Measurements from ENCODE around the gene FAM3A.

FAM3A gene

DNA sequence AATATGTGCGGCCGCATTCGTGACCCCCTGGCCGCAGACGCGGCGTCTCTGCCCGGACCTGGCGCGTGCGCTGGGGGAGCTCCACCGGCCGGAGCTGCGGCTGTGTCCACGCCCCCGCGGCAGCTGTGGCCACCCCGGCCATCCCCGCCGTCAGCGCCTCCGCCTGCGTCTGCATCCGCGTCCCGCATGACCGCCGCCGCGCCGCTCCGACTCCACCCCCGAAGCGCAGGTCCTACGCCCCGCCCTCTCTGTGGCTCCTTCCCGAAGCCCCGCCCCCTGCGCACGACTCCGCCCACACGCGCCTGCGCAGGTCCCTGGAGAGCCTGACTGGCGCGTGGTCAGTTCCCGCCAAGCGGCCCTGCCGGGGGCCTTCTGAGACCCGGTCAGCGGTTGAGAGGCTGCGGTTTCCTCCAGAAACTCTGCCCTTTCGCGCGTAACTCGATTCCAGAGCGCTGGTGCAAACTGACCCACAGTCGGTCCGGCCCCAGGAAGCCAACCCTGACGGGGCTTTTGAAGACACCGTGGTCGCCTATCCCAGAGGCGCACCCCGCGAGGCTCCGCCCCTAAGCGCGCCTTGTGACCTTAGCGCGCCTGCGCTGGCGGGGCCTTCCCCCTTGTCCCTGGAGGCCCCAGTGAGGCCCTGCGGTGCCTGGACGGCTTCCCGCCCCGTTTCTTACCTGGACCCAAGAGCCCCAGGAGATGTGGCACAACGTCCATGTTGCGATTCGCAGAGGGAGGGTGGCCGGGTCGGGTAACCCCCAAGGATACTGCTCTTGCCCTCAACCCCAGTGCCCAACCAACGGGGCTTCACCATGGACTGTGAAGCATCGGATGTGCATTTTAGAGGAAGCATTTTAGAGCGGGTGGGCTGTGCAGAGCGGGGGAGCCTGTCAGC, 37.1 kb downstream of the FAM3A start, which contains the start of gene LAGE3:
Gene LAGE3 (minus strand): TSS at position 554 of the 895 bp plus-strand sequence. CDS start 366 bp downstream, at position 188.
- peak; percentile 79 for DNase-seq

DNA sequence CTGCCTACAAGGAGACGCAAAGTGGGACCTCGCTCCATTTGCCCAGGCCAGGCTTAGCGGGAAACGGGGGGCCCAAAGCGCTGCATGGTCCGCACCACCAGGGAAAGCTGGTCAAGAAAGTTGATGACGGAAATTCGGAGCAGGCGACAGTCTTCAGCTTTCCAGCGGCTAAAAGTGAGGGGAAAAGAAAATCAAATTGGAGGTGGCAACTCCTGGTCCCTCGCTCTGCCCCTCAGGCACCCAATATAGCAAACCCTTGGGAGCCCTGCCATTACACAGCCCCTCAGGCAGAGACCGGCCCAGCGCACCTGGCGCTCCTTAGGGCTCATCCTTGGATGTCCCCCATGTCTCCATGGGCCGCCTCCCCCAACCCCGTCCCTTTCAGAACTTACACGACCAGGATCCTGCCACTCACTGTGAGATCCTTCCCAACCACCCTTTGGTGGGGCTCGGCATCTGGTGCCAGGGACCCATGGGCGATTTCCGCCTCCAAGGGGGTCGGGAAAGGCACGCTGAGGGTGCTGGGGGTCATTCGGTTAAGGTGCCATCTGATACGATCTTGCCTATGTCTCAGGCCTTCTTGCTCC, 38.0 kb downstream of the FAM3A start:
- DNase-seq = no peak

DNA sequence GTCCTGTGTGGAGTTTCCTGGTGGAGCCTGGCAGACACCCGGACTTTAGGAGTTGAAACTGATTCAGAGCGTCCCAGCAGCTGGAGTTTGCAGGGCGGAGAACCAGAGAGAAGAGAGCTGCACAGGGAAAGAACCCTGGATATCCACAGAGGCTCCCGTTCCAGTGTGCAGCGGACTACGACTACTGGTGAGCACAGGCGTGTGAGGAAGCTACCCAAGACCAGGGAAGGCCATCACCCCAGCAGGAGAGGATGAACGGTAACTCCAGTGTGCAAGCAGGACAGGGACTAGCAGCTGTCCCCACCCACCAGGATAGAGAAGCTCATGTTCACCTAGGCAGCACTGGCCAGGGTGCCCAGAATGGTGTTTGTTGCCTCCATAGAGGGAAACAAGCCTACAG, 39.2 kb downstream of the FAM3A start:
- DNase-seq = no peak

DNA sequence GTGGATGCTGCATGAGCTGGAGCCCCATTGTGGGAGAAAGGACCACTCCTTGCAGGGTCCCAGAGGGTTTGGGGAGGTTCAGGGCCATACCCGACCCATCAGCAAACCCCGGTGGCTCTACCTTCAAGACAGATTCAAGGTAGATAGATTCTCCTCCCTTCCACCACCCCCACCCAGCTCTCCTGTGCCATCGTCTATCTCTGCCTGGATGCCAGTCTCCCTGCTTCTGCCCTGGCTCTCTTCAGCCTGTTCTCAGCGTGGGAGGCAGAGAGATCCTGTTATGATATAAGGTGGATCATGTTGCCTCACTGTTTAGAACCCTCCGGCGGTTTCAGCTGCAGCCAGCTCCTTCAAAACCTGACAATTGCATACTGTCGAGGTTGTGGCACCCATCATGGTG, 42.3 kb downstream of the FAM3A start:
- no peak for DNase-seq

DNA sequence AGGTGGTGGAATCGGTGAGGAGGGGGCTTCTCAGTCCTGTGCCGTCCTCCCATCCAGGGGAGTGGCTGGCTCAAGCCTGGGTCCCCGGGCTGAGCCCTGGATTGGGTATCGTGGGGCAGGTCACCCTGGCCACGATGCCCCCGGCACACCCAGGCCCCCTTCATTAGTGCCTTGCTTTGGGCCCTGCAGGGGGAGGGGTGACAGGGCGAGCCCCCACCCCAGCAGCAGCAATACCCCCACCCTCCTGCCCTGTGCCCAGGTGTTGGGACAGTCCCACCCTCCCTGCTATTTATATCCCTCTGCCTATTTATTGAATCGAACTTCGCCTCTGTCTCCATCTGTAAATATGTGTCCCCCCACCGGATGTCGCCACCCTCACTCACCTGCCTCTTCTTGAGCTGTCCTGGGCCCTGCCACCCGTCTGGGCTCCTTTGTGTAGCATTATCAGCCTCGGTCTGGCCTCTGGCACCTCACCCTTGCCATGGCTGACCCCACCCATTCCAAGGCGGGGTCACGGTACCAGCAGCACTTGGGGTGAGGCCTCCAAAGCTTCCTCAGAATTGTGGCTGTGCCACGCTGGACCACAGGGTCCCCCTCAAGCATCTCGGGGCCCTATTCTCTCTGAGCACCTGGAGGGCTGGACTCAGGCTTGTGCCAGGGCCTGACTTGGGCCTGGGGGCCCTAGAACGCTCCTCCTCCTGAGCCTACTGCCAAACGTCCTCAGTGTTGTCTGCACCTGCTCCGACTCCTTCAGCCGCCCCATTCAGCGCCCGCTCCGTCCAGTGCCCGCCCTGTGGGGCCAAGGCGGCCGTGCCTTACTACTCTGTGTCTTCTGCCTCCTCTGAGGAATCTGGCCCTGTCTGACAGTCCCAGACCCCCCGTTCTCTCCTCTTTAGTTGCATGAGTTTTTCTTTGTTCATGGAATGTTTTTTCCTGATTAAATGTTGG, 43.1 kb downstream of the FAM3A start:
- DNase-seq = no peak

DNA sequence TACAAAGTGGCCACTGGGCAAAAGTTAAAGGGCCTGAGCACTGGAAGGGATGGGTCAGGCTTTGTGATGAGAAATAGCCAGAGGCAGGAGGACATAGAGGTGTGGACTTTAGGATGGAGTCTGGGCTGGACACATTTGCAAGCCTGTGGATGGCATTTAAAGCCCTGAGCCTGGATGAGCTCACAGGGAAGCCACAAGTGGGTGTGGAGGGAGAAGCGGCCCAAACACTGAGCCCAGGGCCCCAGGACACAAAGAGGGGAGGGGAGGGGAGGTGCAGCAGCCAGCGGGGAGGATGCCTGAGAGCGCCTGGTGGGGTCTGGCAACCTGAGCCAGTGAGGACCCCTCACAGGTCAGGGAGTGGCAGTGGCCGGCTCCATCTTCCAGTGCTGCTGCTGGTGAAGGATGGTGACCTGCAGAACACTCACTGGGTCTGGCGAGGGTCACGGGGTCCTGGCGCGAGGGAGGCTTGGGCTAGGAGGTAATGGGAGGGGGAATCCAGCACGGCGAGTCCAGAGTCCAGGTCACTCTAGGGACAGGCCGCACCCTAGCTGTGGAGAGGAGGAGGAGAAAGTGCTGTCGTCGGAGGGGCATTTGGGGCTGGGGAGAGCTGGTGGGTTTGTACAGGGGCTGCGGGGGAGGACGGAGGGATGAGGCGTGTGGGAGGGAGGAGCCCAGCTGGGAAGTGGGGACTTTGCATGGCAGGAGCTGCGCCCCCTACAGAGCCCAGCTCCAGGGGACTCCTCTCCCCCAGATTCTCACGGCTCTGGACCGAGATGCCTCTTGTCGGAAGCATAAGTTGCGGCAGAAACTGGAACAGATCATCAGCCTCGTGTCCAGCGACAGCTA, 44.0 kb downstream of the FAM3A start:
- DNase-seq = no peak

DNA sequence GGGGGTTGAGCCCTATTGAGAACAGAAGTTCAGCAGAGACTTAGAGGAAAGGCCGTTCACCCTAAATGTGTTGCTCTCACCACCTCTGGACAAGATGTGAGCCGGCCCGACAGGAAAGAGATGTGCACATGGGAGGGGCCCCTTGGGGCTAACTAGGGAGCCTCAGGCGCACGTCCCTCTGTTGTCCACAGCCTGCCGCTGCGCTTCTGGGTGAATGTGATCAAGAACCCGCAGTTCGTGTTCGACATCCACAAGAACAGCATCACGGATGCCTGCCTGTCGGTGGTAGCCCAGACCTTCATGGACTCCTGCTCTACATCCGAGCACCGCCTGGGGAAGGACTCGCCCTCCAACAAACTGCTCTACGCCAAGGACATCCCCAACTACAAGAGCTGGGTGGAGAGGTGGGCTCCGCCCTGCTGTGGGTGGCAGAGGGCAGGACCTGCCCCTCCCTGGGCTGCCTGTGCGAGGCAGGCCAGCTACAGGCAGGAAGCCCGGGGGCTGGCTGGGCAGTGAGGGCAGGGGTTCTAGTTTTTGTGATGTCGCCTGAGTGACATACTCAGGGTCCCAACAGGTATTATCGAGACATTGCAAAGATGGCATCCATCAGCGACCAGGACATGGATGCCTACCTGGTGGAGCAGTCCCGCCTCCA, 45.0 kb downstream of the FAM3A start:
- DNase-seq = no peak

DNA sequence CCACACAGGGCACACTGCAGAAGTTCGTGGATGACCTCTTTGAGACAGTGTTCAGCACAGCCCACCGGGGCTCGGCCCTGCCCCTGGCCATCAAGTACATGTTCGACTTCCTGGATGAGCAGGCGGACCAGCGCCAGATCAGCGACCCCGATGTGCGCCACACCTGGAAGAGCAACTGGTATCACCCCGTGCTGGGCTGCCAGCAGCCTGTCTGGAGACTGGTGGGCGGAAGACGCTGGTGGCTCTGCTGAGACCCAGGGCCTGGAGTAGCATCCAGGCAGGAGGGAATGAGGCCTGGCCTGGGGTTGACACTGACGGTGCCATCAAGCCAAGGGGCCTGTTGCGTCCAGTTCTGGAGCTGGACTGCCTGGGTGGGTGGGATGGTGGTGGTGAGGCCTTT, 45.6 kb downstream of the FAM3A start:
- no peak for DNase-seq

DNA sequence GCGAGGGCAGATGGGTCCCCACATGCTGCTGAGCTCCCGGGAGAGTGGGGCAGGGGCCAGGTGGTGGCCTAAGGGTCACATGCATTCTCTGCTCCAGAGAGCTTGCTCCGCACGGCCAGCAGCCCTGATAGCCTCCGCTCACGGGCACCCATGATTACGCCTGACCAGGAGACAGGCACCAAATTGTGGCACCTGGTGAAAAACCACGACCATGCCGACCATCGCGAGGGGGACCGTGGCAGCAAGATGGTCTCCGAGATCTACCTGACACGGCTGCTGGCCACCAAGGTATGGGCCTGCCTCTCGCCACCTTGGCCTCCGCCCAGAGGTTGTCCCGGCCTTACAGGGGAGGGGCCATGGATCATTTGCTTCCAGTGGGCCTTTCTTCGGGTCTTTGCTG, 46.2 kb downstream of the FAM3A start:
- no peak for DNase-seq

DNA sequence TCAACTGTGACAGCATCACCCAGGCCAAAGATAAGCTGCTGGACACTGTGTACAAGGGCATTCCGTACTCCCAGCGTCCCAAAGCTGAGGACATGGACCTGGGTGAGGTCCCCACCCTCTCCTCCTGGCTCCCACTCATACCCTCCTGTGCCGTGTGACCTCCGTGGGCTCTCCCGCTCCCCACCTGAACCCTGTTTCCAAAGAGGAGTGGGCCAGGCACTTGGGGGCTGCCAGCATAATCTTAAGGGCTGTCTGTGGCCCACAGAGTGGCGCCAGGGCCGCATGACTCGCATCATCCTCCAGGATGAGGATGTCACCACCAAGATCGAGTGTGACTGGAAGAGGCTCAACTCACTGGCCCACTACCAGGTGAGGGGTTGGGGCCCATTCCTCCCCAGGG, 46.9 kb downstream of the FAM3A start:
- DNase-seq = no peak

DNA sequence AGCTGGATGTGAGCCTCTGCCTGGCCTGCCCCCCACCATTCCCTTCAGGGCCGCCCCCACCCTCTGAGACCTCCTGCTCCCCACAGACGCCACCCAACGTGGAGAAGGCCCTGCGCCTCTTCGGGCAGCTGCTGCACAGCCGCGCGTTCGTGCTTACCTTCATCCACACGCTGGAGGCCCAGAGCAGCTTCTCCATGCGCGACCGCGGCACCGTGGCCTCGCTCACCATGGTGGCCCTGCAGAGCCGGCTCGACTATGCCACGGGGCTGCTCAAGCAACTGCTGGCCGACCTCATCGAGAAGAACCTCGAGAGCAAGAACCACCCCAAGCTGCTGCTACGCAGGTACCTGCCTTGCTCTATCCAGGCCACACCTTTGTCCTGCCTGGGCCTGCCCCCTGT, 47.8 kb downstream of the FAM3A start:
- no peak for DNase-seq

DNA sequence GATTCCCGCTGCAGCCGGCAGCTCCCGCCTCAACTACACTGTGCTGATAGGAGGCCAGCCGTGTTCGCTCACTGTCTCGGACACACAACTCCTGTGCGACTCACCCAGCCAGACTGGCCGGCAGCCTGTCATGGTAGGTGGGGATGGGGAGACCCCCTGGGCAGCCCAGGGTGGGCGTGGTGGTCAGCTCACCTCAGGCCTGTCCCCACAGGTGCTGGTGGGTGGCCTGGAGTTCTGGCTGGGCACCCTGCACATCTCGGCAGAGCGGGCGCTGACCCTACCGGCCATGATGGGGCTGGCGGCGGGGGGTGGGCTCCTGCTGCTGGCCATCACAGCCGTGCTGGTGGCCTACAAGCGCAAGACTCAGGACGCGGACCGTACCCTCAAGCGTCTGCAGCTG, 48.5 kb downstream of the FAM3A start:
- no peak for DNase-seq

DNA sequence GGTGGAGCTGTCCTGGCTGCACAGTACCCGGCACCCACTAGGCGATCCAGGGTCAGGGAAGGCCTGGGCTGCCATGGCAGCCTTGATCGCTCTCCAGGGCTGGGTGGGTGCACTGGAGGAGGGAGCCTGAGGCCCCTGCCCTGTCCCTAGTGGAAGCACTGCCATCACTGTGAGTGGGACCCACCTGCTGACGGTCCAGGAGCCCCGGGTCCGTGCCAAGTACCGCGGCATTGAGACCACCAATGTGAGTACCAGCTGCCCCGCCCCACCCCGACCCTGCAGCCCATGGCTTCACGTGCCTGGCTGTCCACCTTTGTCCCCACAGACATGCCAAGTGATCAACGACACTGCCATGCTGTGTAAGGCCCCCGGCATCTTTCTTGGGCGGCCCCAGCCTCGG, 49.1 kb downstream of the FAM3A start:
- DNase-seq = no peak

DNA sequence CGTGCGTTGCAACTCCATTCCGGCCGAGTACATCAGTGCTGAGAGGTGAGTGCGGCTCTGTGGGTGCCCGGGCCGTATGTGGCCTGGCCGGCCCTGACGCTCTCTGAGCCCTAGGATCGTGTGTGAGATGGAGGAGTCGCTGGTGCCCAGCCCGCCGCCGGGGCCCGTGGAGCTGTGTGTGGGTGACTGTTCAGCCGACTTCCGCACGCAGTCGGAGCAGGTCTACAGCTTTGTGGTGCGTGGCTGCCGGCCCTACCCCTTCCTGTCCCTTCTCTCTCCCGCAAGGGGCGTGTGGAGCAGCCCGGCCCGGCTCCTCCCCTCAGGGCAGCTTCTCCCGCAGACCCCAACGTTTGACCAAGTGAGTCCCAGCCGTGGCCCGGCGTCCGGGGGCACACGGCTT, 50.0 kb downstream of the FAM3A start:
- DNase-seq = no peak

DNA sequence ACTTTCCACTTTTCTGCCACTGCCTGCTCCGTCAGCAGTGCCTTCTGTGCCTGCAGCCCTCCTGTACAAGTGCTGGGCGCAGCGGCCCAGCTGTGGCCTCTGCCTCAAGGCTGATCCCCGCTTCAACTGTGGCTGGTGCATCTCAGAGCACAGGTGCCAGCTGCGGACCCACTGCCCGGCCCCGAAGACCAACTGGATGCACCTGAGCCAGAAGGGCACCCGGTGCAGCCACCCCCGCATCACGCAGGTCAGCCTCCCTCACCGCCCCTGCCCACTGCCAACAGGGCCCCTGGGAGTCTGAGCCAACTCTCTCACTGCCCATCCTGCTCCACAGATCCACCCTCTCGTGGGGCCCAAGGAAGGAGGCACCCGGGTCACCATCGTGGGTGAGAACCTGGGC, 50.4 kb downstream of the FAM3A start:
- no peak for DNase-seq

DNA sequence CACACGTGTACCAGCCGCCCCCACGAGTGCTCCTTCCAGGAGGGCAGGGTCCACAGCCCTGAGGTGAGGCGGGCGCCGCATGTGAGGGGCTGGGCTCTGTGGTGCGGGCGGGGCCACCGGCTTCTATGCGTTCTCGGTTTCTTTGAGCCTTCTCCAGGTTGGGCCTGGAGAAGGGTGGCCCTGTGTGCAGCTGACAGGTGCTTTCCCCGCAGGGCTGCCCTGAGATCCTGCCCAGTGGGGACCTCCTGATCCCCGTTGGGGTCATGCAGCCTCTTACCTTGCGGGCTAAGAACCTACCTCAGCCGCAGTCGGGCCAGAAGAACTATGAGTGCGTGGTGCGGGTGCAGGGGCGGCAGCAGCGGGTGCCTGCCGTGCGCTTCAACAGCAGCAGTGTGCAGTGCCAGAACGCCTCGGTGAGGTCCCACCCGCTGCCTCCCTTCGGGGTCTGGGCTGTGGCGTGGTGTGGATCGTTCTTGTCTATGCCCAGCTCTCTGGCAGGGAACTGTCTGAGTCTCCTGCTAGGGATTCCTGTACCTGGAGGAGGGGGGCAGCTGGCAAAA, 51.1 kb downstream of the FAM3A start:
- DNase-seq = no peak

DNA sequence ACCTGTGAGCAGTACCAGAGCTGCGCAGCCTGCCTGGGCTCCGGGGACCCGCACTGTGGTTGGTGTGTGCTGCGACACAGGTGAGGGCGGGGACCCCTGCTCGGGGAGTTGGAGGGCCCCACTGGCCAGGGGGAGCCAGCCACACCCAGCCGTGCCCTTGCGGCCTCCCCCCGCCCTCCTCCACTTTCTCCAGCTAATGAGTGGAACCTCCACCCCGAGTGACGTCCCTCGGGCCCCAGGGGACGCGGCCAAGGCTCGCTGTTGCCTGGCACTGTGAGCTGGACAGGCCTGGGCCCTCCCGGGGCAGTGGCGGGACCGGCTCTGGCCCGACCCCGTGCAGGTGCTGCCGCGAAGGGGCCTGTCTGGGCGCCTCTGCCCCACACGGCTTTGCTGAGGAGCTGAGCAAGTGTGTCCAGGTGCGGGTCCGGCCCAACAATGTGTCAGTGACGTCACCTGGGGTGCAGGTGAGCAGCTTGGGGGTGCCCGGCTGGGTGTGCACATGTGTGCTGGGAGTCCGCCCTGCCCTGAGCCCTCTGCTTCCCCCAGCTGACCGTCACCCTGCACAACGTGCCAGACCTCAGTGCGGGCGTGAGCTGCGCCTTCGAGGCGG, 52.3 kb downstream of the FAM3A start:
- no peak for DNase-seq

DNA sequence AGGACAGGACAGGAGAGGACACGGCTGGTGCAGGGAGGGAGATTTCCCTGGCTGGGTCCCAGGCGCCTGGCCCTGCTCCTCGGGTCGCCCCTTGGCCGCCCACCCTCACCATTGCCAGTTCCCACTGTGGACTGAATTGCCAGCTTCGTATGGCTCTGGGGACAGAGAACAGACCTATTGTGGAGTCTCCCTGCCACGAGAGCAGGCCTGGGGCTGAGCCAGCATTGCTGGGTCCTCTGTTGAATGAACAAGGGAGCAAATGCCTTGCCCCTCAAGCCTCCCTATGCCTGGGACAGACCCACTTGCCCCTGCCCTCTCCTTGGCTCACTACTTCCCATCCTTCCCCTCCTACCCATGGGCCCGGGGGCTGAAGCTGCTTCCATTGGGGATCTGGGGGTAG, 53.6 kb downstream of the FAM3A start:
- no peak for DNase-seq

DNA sequence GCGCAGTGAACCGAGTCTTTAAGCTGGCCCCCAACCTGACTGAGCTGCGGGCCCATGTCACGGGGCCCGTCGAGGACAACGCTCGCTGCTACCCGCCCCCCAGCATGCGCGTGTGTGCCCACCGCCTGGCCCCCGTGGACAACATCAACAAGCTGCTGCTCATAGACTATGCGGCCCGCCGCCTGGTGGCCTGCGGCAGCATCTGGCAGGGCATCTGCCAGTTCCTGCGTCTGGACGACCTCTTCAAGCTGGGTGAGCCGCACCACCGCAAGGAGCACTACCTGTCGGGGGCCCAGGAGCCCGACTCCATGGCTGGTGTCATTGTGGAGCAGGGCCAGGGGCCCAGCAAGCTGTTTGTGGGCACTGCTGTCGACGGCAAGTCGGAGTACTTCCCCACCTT, 55.7 kb downstream of the FAM3A start:
- DNase-seq = no peak

DNA sequence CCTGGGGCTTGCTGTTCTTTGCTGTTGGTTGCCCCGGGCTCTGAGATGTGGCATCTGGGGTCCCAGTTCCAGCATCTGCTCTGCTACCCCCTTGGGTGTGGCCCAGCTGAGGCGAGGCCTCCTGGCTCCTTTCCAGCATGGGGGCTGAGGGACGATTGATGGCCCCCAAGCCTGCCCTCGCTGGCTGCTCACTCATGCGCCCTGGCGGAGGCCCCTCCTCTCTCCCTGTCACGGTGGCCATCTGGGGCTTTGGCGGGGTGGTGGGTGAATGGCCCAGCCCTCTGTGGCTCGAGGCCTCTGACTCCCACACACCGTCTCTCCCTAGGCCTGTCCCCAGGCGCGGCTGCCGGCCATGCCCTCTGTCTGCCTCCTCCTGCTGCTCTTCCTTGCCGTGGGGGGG, 56.2 kb downstream of the FAM3A start:
- DNase-seq = no peak
